Stimulated activated CD8-positive, alpha-beta memory T cell treated with anti-CD3 and anti-CD28 coated beads, Interleukin-7, amount 100 ng/mL, for 4 hours (primary cell): ENCODE data around the gene XRCC4.
"Not testable (repeated sequence)": the region's sequence is repeated elsewhere in the genome, so short reads cannot be mapped to it uniquely, and the experiment has no call there.

Experiments used
- DNase-seq, 2 donors: peaks; one replicate each; pipeline ENCODE4 v3.0.0-alpha.2; 2020; ENCODE audit warnings: low read depth in 2 of 2

XRCC4 gene

GRCh38 chr5:83179966-83180365 is 102.6 kb downstream of the XRCC4 start:
- DNase-seq = no peak

- no peak for DNase-seq
Measured at GRCh38 chr5:83184534-83184933, 107.2 kb downstream of the XRCC4 start.

GRCh38 chr5:83192947-83193346 is 115.6 kb downstream of the XRCC4 start:
- DNase-seq = no peak

- no peak for DNase-seq
Measured at GRCh38 chr5:83197326-83197967, 120.1 kb downstream of the XRCC4 start.

GRCh38 chr5:83199126-83199525 is 121.8 kb downstream of the XRCC4 start:
- no peak for DNase-seq

GRCh38 chr5:83204651-83205050 is 127.3 kb downstream of the XRCC4 start:
- DNase-seq = no peak

GRCh38 chr5:83209963-83210362 is 132.6 kb downstream of the XRCC4 start:
- DNase-seq = no peak

- DNase-seq = no peak
Measured at GRCh38 chr5:83219077-83219476, 141.7 kb downstream of the XRCC4 start.

- no peak for DNase-seq
Measured at GRCh38 chr5:83219495-83219894, 142.1 kb downstream of the XRCC4 start.

- DNase-seq = no peak
Measured at GRCh38 chr5:83220331-83220730, 143.0 kb downstream of the XRCC4 start.

- DNase-seq = no peak
Measured at GRCh38 chr5:83222906-83223305, 145.6 kb downstream of the XRCC4 start.

GRCh38 chr5:83227611-83228010 is 150.3 kb downstream of the XRCC4 start:
- no peak for DNase-seq

- DNase-seq = no peak
Measured at GRCh38 chr5:83230511-83230910, 153.2 kb downstream of the XRCC4 start.

GRCh38 chr5:83244516-83244915 is 167.2 kb downstream of the XRCC4 start:
- no peak for DNase-seq

GRCh38 chr5:83245037-83245436 is 167.7 kb downstream of the XRCC4 start:
- no peak for DNase-seq

GRCh38 chr5:83246071-83246470 is 168.7 kb downstream of the XRCC4 start:
- DNase-seq = no peak

- DNase-seq = no peak
Measured at GRCh38 chr5:83249156-83249555, 171.8 kb downstream of the XRCC4 start.

GRCh38 chr5:83251849-83252248 is 174.5 kb downstream of the XRCC4 start:
- DNase-seq = no peak

- no peak for DNase-seq
Measured at GRCh38 chr5:83253720-83254119, 176.4 kb downstream of the XRCC4 start.

GRCh38 chr5:83255268-83255667 is 177.9 kb downstream of the XRCC4 start:
- no peak for DNase-seq

- no peak for DNase-seq
Measured at GRCh38 chr5:83256091-83256780, 178.9 kb downstream of the XRCC4 start.

- DNase-seq = not testable (repeated sequence)
Measured at GRCh38 chr5:83257684-83258083, 180.3 kb downstream of the XRCC4 start.

GRCh38 chr5:83265318-83265717 is 188.0 kb downstream of the XRCC4 start:
- DNase-seq = no peak

GRCh38 chr5:83270311-83270710 is 193.0 kb downstream of the XRCC4 start:
- no peak for DNase-seq
